Measurements from ENCODE around the gene TRPV3. TPM values are rescaled to one million over a fixed set of nuclear protein-coding genes. Genes with fewer than 3 reads are reported as not detected.

Gene TRPV3
- total and polyA plus RNA-seq, 2 of the 13 experiments (the other 11 are each of a cell fraction or from before 2014, with no cell fraction given), result 0.90 to 1.0 TPM

DNA sequence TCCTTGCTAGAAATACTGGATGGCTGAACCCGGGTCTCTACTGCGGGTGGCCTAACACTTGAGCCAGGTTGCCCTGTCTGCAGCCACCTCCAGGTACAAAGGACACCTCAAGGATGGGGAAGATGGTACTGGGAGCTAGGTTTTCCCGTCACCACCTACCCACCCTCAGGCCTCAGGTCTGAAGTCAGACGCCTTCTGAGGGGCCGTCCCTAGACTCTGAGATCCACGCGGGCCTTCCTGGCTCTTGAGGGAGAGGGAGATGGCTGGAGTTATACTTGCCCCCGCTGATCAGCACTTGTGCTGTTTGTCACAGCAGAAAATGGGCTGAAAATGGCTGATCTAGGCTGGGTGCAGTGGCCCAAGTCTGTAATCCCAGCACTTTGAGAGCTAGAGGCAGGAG, 10.6 kb downstream of the TRPV3 start (continued):
- TF ChIP-seq, protein P1, sequence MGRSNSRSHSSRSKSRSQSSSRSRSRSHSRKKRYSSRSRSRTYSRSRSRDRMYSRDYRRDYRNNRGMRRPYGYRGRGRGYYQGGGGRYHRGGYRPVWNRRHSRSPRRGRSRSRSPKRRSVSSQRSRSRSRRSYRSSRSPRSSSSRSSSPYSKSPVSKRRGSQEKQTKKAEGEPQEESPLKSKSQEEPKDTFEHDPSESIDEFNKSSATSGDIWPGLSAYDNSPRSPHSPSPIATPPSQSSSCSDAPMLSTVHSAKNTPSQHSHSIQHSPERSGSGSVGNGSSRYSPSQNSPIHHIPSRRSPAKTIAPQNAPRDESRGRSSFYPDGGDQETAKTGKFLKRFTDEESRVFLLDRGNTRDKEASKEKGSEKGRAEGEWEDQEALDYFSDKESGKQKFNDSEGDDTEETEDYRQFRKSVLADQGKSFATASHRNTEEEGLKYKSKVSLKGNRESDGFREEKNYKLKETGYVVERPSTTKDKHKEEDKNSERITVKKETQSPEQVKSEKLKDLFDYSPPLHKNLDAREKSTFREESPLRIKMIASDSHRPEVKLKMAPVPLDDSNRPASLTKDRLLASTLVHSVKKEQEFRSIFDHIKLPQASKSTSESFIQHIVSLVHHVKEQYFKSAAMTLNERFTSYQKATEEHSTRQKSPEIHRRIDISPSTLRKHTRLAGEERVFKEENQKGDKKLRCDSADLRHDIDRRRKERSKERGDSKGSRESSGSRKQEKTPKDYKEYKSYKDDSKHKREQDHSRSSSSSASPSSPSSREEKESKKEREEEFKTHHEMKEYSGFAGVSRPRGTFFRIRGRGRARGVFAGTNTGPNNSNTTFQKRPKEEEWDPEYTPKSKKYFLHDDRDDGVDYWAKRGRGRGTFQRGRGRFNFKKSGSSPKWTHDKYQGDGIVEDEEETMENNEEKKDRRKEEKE (IDR thresholded peaks at IDR 0.05), result no peak
- no peak for TF ChIP-seq BORCS8-MEF2B (CRISPR knock-in tag; IDR thresholded peaks at IDR 0.05)
- TF ChIP-seq ZNF496 (CRISPR knock-in tag; IDR thresholded peaks at IDR 0.05; ENCODE audit: insufficient replicate concordance), result no peak

DNA sequence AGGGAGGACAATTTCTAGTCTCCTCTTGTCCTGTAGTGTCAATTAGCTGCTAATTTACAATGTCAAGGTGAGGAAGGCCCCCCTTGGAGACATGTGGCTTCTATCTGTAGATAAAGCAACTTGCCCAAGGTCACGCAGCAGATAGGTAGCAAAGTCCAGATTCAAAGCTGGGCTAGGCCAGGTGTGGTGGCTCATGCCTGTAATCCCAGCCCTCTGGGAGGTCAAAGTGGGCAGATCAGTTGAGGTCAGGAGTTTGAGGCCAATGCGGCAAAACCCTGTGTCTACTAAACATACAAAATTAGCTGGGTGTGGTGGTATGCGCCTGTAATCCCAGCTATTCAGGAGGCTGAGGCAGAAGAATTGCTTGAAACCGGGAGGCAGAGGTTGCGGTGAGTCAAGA, 11.1 kb downstream of the TRPV3 start:
- in situ Hi-C loops (cut with HindIII; ENCODE audit: extremely low pct_ligation_motif_present, low pct_unique_long_range_greater_than_20kb), result no loop called here
- Histone ChIP-seq H2AFZ (ENCODE audit: low read length) (no peak overlapping the region), H3K4me1 (ENCODE audit: insufficient read depth, low read length) (peaks cover 47% of the 10 kb centered on the region), H3K4me3 (replicated peaks in 1 of 3; ENCODE audit: insufficient read depth in 1 of 3, low read depth in 2 of 3, low read length in 3 of 3) (no peak overlapping the region), H3K4me2 (ENCODE audit: low read depth, low read length) (peak overlapping the region; percentile 4; the same call in 1 of the 2 replicates), H3K27ac (ENCODE audit: extremely low read length, insufficient read depth, low read length) (no peak overlapping the region), H3K27me3 (ENCODE audit: control insufficient read depth in 1 of 2, insufficient read depth in 2 of 2, low read length in 2 of 2) (no peaks in the 10 kb centered on the region; a peak in 1 of 5 replicates), H3K9me3 (ENCODE audit: low read length) (no peaks in the 10 kb centered on the region), H4K20me1 (ENCODE audit: insufficient read depth, low read length) (no peaks in the 10 kb centered on the region), H3K9ac (ENCODE audit: insufficient read depth, low read depth, low read length) (no peak overlapping the region), H3K36me3 (replicated peaks in 1 of 2; ENCODE audit: control insufficient read depth in 1 of 2, insufficient read depth in 2 of 2, low read length in 2 of 2) (no peaks in the 10 kb centered on the region), H3K79me2 (ENCODE audit: insufficient read depth, low read length) (no peaks in the 10 kb centered on the region)
- ChIA-PET POLR2A (interaction anchor here (0.8 to 1.1 kb wide), 2 partner anchors 12 to 16 kb away, joined by 3 read pairs; no protein-coding TSS in a partner anchor), CTCF (ENCODE audit: low intra/inter-chr PET ratio, low total read pairs) (no interaction called here)
- WGBS (ENCODE audit: low lambda C conversion rate), result 27% methylated on average over 4 of the region's 5 CpGs
- DNase-seq (ENCODE audit: low spot score), result peak; percentile 51
- peak; percentile 28; the same call in 2 of the 3 replicates for ATAC-seq
- peak; percentile 88 for FAIRE-seq
- intact Hi-C loops (cut with micrococcal nuclease; ENCODE audit: unreplicated experiment), result no loop called here
- BruUV-seq (replicated peaks), result no TSS peak
- TF ChIP-seq MAFG (CRISPR knock-in tag; IDR thresholded peaks at IDR 0.05) (no peak), HNF4G (IDR thresholded peaks at IDR 0.05; ENCODE audit: borderline replicate concordance, low read depth, low read length) (no peak; the same call in 1 of the 2 replicates), HNF4G (CRISPR knock-in tag; IDR thresholded peaks at IDR 0.05; ENCODE audit: borderline replicate concordance, low read depth) (no peak), NBN (conservative IDR thresholded peaks at IDR 0.05) (no peak), HMG20A (CRISPR knock-in tag; IDR thresholded peaks at IDR 0.05; ENCODE audit: borderline replicate concordance) (peak; percentile 32; the same call in 1 of the 2 replicates), NCOA2 (CRISPR knock-in tag; IDR thresholded peaks at IDR 0.05) (0 out of 2 replicates have a peak, but pooled peaks have one; percentile 30), SUZ12 (IDR thresholded peaks at IDR 0.05; ENCODE audit: low read depth, low read length) (no peak), FOXO1 (CRISPR knock-in tag; IDR thresholded peaks at IDR 0.05) (peak; percentile 33; the same call in 1 of the 2 replicates), PAF1 (CRISPR knock-in tag; IDR thresholded peaks at IDR 0.05) (no peak), ZIK1 (CRISPR knock-in tag; IDR thresholded peaks at IDR 0.05; ENCODE audit: borderline replicate concordance, low read depth) (no peak), ZNF431 (CRISPR knock-in tag; IDR thresholded peaks at IDR 0.05; ENCODE audit: borderline replicate concordance, low read depth) (no peak), POLR2AphosphoS5 (IDR thresholded peaks at IDR 0.05; ENCODE audit: low read depth, low read length) (no peak), BRCA1 (CRISPR knock-in tag; IDR thresholded peaks at IDR 0.05) (no peak), SKI (IDR thresholded peaks at IDR 0.05; ENCODE audit: partially characterized antibody) (peak; percentile 26), ZZZ3 (CRISPR knock-in tag; IDR thresholded peaks at IDR 0.05; ENCODE audit: borderline replicate concordance) (no peak)
- TF ChIP-seq, protein P2, sequence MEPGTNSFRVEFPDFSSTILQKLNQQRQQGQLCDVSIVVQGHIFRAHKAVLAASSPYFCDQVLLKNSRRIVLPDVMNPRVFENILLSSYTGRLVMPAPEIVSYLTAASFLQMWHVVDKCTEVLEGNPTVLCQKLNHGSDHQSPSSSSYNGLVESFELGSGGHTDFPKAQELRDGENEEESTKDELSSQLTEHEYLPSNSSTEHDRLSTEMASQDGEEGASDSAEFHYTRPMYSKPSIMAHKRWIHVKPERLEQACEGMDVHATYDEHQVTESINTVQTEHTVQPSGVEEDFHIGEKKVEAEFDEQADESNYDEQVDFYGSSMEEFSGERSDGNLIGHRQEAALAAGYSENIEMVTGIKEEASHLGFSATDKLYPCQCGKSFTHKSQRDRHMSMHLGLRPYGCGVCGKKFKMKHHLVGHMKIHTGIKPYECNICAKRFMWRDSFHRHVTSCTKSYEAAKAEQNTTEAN (CRISPR knock-in tag; conservative IDR thresholded peaks at IDR 0.05), result no peak
- TF ChIP-seq, protein P3, sequence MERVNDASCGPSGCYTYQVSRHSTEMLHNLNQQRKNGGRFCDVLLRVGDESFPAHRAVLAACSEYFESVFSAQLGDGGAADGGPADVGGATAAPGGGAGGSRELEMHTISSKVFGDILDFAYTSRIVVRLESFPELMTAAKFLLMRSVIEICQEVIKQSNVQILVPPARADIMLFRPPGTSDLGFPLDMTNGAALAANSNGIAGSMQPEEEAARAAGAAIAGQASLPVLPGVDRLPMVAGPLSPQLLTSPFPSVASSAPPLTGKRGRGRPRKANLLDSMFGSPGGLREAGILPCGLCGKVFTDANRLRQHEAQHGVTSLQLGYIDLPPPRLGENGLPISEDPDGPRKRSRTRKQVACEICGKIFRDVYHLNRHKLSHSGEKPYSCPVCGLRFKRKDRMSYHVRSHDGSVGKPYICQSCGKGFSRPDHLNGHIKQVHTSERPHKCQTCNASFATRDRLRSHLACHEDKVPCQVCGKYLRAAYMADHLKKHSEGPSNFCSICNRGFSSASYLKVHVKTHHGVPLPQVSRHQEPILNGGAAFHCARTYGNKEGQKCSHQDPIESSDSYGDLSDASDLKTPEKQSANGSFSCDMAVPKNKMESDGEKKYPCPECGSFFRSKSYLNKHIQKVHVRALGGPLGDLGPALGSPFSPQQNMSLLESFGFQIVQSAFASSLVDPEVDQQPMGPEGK (CRISPR knock-in tag; IDR thresholded peaks at IDR 0.05), result 0 out of 2 replicates have a peak, but pooled peaks have one; percentile 24
